HepG2 (cell line): ENCODE measurements around the gene CD300A. TPM values are rescaled to one million over a fixed set of nuclear protein-coding genes. Genes with fewer than 3 reads are reported as not detected.

ENCODE experiments used
- EP300 ChIP-seq, 3 experiments: sonication (generic) in 1 of 3; formaldehyde crosslinking in 1 of 3; IDR thresholded peaks; 2 replicates each; pipeline versions ENCODE4 v1.5.1 to v1.6.1; 2011 to 2020; ENCODE audit warnings: low read depth in 2 of 3, low read length in 2 of 3, borderline replicate concordance in 1 of 3, improper control_type of control experiment in 1 of 3, mild to moderate bottlenecking in 1 of 3, missing genetic modification reagents in 1 of 3, moderate library complexity in 1 of 3
- KLF16 ChIP-seq, 2 experiments: sonication (generic) in 1 of 2; formaldehyde crosslinking in 1 of 2; IDR thresholded peaks; 2 replicates each; pipeline versions ENCODE4 v1.6.1 to v1.8.0; 2016 to 2023; ENCODE audit warnings: missing genetic modification reagents in 2 of 2, missing compliant biosample characterization in 1 of 2
- MLX ChIP-seq: IDR thresholded peaks from 2 replicates; pipeline ENCODE4 v1.6.1; 2016
- MYNN ChIP-seq: sonication (generic); formaldehyde crosslinking; IDR thresholded peaks from 2 replicates; pipeline ENCODE4 v1.4.0; 2020; ENCODE audit warnings: mild to moderate bottlenecking, low read depth, missing genetic modification reagents
- NR3C1 ChIP-seq: sonication (generic); formaldehyde crosslinking; IDR thresholded peaks from 2 replicates; pipeline ENCODE4 v1.4.0; 2020; ENCODE audit warnings: missing genetic modification reagents
- PHF5A ChIP-seq: IDR thresholded peaks from one replicate; pipeline ENCODE4 v1.6.1; 2018; ENCODE audit warnings: low read depth, missing genetic modification reagents; ENCODE audit not compliant: unreplicated experiment
- SP1 ChIP-seq, 2 experiments: fragments of 450-650 bp in 1 of 2; sonication (generic) in 1 of 2; formaldehyde crosslinking in 1 of 2; IDR thresholded peaks; 2 replicates each; pipeline versions ENCODE4 v1.4.0 to v1.6.1; 2016 to 2020; ENCODE audit warnings: missing genetic modification reagents in 1 of 2
- STAG1 ChIP-seq: sonication (generic); formaldehyde crosslinking; IDR thresholded peaks from 2 replicates; pipeline ENCODE4 v1.4.0; 2020; ENCODE audit warnings: missing genetic modification reagents
- TCF12 ChIP-seq, 2 experiments: fragments of 450-650 bp in 1 of 2; sonication (generic) in 1 of 2; formaldehyde crosslinking in 1 of 2; IDR thresholded peaks; 2 replicates each; pipeline versions ENCODE4 v1.6.1 to v1.8.0; 2017 to 2022; ENCODE audit warnings: antibody characterized with exemption in 1 of 2, mild to moderate bottlenecking in 1 of 2, missing genetic modification reagents in 1 of 2, moderate library complexity in 1 of 2
- TP53 ChIP-seq: sonication (generic); formaldehyde crosslinking; conservative IDR thresholded peaks from 2 replicates; pipeline ENCODE4 v1.4.0; 2020; ENCODE audit warnings: missing genetic modification reagents
- ZBTB21 ChIP-seq: sonication (generic); formaldehyde crosslinking; IDR thresholded peaks from 2 replicates; pipeline ENCODE4 v1.4.0; 2020; ENCODE audit warnings: missing genetic modification reagents
- ZBTB7A ChIP-seq: sonication (generic); formaldehyde crosslinking; IDR thresholded peaks from 2 replicates; pipeline ENCODE4 v1.8.0; 2022; ENCODE audit warnings: mild to moderate bottlenecking, missing genetic modification reagents
- ZFP90 ChIP-seq: sonication (generic); formaldehyde crosslinking; IDR thresholded peaks from 2 replicates; pipeline ENCODE4 v1.8.0; 2022; ENCODE audit warnings: missing genetic modification reagents, mild to moderate bottlenecking, inconsistent platforms, borderline replicate concordance
- ZNF121 ChIP-seq: sonication (generic); formaldehyde crosslinking; IDR thresholded peaks from 2 replicates; pipeline ENCODE4 v1.5.0; 2020; ENCODE audit warnings: mild to moderate bottlenecking, missing genetic modification reagents
- ZNF260 ChIP-seq: sonication (generic); formaldehyde crosslinking; IDR thresholded peaks from 2 replicates; pipeline ENCODE4 v1.4.0; 2020; ENCODE audit warnings: missing genetic modification reagents, low read depth, mild to moderate bottlenecking, borderline replicate concordance
- ZNF275 ChIP-seq: sonication (generic); formaldehyde crosslinking; IDR thresholded peaks from 2 replicates; pipeline ENCODE4 v1.8.0; 2022; ENCODE audit warnings: missing genetic modification reagents, mild to moderate bottlenecking, inconsistent platforms, borderline replicate concordance
- ZNF598 ChIP-seq: sonication (generic); formaldehyde crosslinking; IDR thresholded peaks from 2 replicates; pipeline ENCODE4 v1.5.1; 2020; ENCODE audit warnings: mild to moderate bottlenecking, missing genetic modification reagents, borderline replicate concordance
- ZNF775 ChIP-seq: sonication (generic); formaldehyde crosslinking; IDR thresholded peaks from 2 replicates; pipeline ENCODE4 v1.4.0; 2020; ENCODE audit warnings: missing genetic modification reagents, mild to moderate bottlenecking, moderate library complexity, borderline replicate concordance
- ZNF792 ChIP-seq: IDR thresholded peaks from 2 replicates; pipeline ENCODE4 v1.6.1; 2016
- polyA plus RNA-seq, 8 experiments: library from polyadenylated mRNA; depleted of rRNA in 3 of 8; stranded (reverse) in 7 of 8; unstranded in 1 of 8; fragments of >200 nt; fragmentation: Illumina TruSeq in 4 of 8; extraction: Trizol in 4 of 8; gene quantifications; 2 replicates each; pipeline versions ENCODE4 v1.2.1 to v1.2.3, GENCODE V29; 2011 to 2016; ENCODE audit warnings: low read depth in 4 of 8, missing spikeins in 1 of 8, mixed read lengths in 1 of 8; ENCODE audit not compliant: insufficient read depth in 1 of 8
- total RNA-seq, 5 experiments: library from RNA; depleted of rRNA; stranded (reverse); fragments of >200 nt; fragmentation: Illumina TruSeq; extraction: Trizol; gene quantifications; 2 replicates each; pipeline ENCODE4 v1.2.3, GENCODE V29; 2016; ENCODE audit warnings: low read depth in 1 of 5
- TF ChIP-seq, protein P1 (sequence below): IDR thresholded peaks from 2 replicates; pipeline ENCODE4 v1.6.1; 2016; ENCODE audit warnings: low read depth
- TF ChIP-seq, protein P2 (sequence below): sonication (generic); formaldehyde crosslinking; IDR thresholded peaks from 2 replicates; pipeline ENCODE4 v1.4.0; 2020; ENCODE audit warnings: missing genetic modification reagents, low read depth, mild to moderate bottlenecking, borderline replicate concordance

The CD300A gene
- total and polyA plus RNA-seq, 2 of the 13 experiments (the other 11 are each of a cell fraction or from before 2014, with no cell fraction given): not detected

DNA sequence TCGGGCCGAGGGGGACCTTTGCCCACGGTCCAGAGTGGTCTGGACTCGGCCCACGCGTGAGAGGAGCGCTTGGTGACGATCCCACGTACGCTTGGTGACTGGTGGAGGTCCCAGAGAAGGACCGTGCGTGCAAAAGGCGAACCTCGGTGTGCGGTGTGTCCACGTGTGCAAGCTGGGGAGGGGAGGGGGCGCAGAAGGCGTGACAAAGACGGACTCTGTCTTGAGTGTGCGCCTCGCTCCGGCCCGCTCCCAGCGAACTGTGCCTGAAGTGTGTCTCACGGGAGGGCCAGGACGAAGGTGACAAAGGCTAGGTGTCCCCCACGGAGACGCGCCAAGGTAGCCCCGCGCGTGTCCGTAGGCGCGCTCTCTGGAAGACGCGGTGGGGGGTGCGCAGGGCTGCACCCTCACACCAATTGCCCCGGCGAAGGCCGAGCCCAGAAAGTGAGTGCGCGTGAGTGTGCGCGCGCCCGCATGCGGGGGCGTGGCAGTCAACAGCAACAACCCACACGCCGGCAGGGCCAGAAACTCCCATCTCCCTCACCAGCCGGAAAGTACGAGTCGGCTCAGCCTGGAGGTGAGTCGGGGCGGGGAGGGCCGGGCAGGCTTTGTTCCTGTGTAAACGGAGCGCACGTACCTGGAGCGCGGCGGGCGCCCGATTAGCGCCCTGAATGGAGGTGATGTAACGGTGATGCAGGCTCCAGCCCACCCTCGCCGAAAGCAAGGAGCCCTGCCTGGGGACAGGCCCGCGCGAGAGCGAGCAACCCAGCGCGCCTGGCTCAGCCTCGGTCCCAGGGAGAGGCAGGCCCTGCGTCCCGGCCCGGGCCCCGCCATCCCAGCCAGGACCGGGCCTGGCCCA lies 34.6 kb upstream of the CD300A start, which contains the start of gene GPRC5C (continued):
- TF ChIP-seq ZBTB7A (CRISPR knock-in tag): peak; percentile 15
- TF ChIP-seq, protein P1, sequence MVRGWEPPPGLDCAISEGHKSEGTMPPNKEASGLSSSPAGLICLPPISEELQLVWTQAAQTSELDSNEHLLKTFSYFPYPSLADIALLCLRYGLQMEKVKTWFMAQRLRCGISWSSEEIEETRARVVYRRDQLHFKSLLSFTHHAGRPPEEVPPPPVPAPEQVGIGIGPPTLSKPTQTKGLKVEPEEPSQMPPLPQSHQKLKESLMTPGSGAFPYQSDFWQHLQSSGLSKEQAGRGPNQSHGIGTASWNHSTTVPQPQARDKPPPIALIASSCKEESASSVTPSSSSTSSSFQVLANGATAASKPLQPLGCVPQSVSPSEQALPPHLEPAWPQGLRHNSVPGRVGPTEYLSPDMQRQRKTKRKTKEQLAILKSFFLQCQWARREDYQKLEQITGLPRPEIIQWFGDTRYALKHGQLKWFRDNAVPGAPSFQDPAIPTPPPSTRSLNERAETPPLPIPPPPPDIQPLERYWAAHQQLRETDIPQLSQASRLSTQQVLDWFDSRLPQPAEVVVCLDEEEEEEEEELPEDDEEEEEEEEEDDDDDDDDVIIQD (CRISPR knock-in tag): no peak
- TF ChIP-seq EP300 (IDR thresholded peaks at IDR 0.05; ENCODE audit: low read depth in 2 of 2, low read length in 2 of 2): no peak
- TF ChIP-seq EP300 (CRISPR knock-in tag; IDR thresholded peaks at IDR 0.05; ENCODE audit: borderline replicate concordance): 0 out of 2 replicates have a peak, but pooled peaks have one; percentile 50
- no peak; the same call in 1 of the 2 replicates for TF ChIP-seq MYNN
- no peak; the same call in 1 of the 2 replicates for TF ChIP-seq ZNF775 (CRISPR knock-in tag)
- TF ChIP-seq ZBTB21 (CRISPR knock-in tag): no peak
- TF ChIP-seq, protein P2, sequence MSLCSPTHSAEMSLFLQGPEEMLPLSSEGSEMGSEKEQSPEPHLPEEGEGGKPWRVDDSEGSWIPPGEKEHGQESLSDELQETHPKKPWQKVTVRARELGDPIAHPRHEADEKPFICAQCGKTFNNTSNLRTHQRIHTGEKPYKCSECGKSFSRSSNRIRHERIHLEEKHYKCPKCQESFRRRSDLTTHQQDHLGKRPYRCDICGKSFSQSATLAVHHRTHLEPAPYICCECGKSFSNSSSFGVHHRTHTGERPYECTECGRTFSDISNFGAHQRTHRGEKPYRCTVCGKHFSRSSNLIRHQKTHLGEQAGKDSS (CRISPR knock-in tag): peak; percentile 95
- no peak for TF ChIP-seq ZNF598 (CRISPR knock-in tag)
- TF ChIP-seq ZNF792: peak; percentile 82
- peak in 1 of 2 experiments; percentile 99; a peak in 2 of 4 replicates for TF ChIP-seq KLF16 (CRISPR knock-in tag; IDR thresholded peaks at IDR 0.05)
- TF ChIP-seq SP1 (IDR thresholded peaks at IDR 0.05): no peak
- TF ChIP-seq SP1 (CRISPR knock-in tag; IDR thresholded peaks at IDR 0.05): peak; percentile 89
- no peak; the same call in 1 of the 2 replicates for TF ChIP-seq STAG1 (CRISPR knock-in tag)
- peak; percentile 74 for TF ChIP-seq MLX (CRISPR knock-in tag)
- no peak for TF ChIP-seq TCF12 (IDR thresholded peaks at IDR 0.05)
- TF ChIP-seq TCF12 (CRISPR knock-in tag; IDR thresholded peaks at IDR 0.05): 0 out of 2 replicates have a peak, but pooled peaks have one; percentile 67
- no peak for TF ChIP-seq NR3C1 (CRISPR knock-in tag)
- TF ChIP-seq ZNF121: peak; percentile 84
- TF ChIP-seq ZFP90 (CRISPR knock-in tag): no peak; the same call in 1 of the 2 replicates
- TF ChIP-seq ZNF275 (CRISPR knock-in tag): no peak
- TF ChIP-seq TP53 (CRISPR knock-in tag): peak; percentile 65; the same call in 1 of the 2 replicates
- peak; percentile 73; the same call in 1 of the 2 replicates for TF ChIP-seq ZNF260 (CRISPR knock-in tag)
- TF ChIP-seq PHF5A (CRISPR knock-in tag): no peak
